Loucy (cell line): ENCODE measurements around the gene GPC1.

Experiments
- CTCF ChIP-seq: fragments of 200-600 bp; sonication (generic); conservative IDR thresholded peaks from 2 replicates; pipeline ENCODE4 v1.5.1; 2014; ENCODE audit warnings: mild to moderate bottlenecking, antibody characterized with exemption, low read length
- EZH2phosphoT487 ChIP-seq: fragments of 200-600 bp; IDR thresholded peaks from 2 replicates; pipeline ENCODE4 v1.6.1; 2018; ENCODE audit warnings: antibody characterized with exemption, mild to moderate bottlenecking, moderate library complexity, borderline replicate concordance

GRCh38 chr2:240432430-240432819, 3.0 kb upstream of the GPC1 start:
- TF ChIP-seq CTCF: no peak
- no peak for TF ChIP-seq EZH2phosphoT487
